ENCODE data around the gene ZFAND2A.

DNA sequence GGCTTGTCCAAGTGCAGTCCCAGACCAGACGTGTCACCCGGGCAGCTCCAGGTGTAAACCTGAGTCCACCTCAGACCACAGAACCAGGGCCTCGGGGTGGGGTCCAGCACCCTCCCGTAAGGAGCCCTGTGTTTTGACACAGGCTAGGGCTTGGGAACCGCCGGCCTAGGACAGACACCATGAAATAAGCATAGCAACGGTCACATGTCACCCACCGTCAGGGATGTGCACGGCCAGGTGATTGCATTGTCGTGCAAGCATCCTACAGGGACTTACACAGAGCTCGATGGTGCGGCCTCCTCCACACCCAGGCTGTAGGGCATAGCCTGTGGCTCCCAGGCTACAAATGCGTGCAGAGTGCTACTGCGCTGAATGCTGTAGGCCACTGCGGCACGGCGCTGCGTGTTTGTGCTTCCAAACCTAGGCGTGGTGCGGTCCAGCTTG, 10.6 kb downstream of the ZFAND2A start:
- TF ChIP-seq POLR2A (IDR thresholded peaks at IDR 0.05; ENCODE audit: low read length), result no peak
- TF ChIP-seq GATA1 (IDR thresholded peaks at IDR 0.05; ENCODE audit: low read depth, low read length), result no peak

Measured in erythroblast (primary cell).